NCI-H345 treated with DMSO at 0.1 percent for 48 hours (cell line): ENCODE measurements around the gene HCRTR1.
A peak's percentile ranks its signal among the peaks of the same experiment; 100 is the strongest.

ENCODE experiments used
- DNase-seq: peaks from one replicate; lab custom pipeline; 2025; ENCODE audit not compliant: unreplicated experiment; lab: John Stamatoyannopoulos, UW

The HCRTR1 gene

GRCh38 chr1:31666263-31666963 is 48.9 kb downstream of the HCRTR1 start:
- DNase-seq: no peak

- DNase-seq: no peak
These were observed 49.7 kb downstream of the HCRTR1 start for GRCh38 chr1:31667065-31667785.

- DNase-seq: no peak
These were observed 50.9 kb downstream of the HCRTR1 start for GRCh38 chr1:31668303-31668883.

- DNase-seq: no peak
These were observed 51.9 kb downstream of the HCRTR1 start for GRCh38 chr1:31669433-31669785.

- peak; percentile 34 for DNase-seq
These were observed 52.5 kb downstream of the HCRTR1 start for GRCh38 chr1:31669786-31670592.

GRCh38 chr1:31670593-31670964 is 53.1 kb downstream of the HCRTR1 start:
- DNase-seq: no peak

- no peak for DNase-seq
These were observed 53.7 kb downstream of the HCRTR1 start for GRCh38 chr1:31671147-31671546.

GRCh38 chr1:31671561-31672201 is 54.2 kb downstream of the HCRTR1 start:
- no peak for DNase-seq

- no peak for DNase-seq
These were observed 55.5 kb downstream of the HCRTR1 start for GRCh38 chr1:31672986-31673385.

GRCh38 chr1:31673433-31673832 is 55.9 kb downstream of the HCRTR1 start:
- DNase-seq: no peak

GRCh38 chr1:31674626-31675025 is 57.1 kb downstream of the HCRTR1 start:
- no peak for DNase-seq

- DNase-seq: no peak
These were observed 57.7 kb downstream of the HCRTR1 start for GRCh38 chr1:31675161-31675560.

GRCh38 chr1:31675756-31676155 is 58.3 kb downstream of the HCRTR1 start:
- no peak for DNase-seq
